Measurements from ENCODE around the gene MYO16. TPM values are rescaled to one million over a fixed set of nuclear protein-coding genes. Genes with fewer than 3 reads are reported as not detected.
A peak's percentile ranks its signal among the peaks of the same experiment; 100 is the strongest.

Gene MYO16
- total RNA-seq, 1 donor from 2014 or later, result 0.03 TPM

- no peak for DNase-seq (ENCODE audit: low read depth)
Measured at GRCh38 chr13:109148243-109148642, 518.8 kb downstream of the MYO16 start.

GRCh38 chr13:109150696-109151095, 521.3 kb downstream of the MYO16 start:
- DNase-seq (ENCODE audit: low read depth), result no peak

- no peak for DNase-seq (ENCODE audit: low read depth)
Measured at GRCh38 chr13:109151255-109151654, 521.8 kb downstream of the MYO16 start.

GRCh38 chr13:109151696-109152095, 522.3 kb downstream of the MYO16 start:
- no peak for DNase-seq (ENCODE audit: low read depth)

- no peak for DNase-seq (ENCODE audit: low read depth)
Measured at GRCh38 chr13:109152311-109152820, 523.0 kb downstream of the MYO16 start.

GRCh38 chr13:109152941-109153340, 523.5 kb downstream of the MYO16 start:
- no peak for DNase-seq (ENCODE audit: low read depth)

- no peak for DNase-seq (ENCODE audit: low read depth)
Measured at GRCh38 chr13:109154146-109154545, 524.7 kb downstream of the MYO16 start.

GRCh38 chr13:109154546-109154945, 525.1 kb downstream of the MYO16 start:
- no peak for DNase-seq (ENCODE audit: low read depth)

GRCh38 chr13:109154966-109155761, 525.8 kb downstream of the MYO16 start:
- no peak for DNase-seq (ENCODE audit: low read depth)

- peak; percentile 42 for DNase-seq (ENCODE audit: low read depth)
Measured at GRCh38 chr13:109156181-109156935, 526.9 kb downstream of the MYO16 start.

GRCh38 chr13:109157275-109157674, 527.9 kb downstream of the MYO16 start:
- no peak for DNase-seq (ENCODE audit: low read depth)

- DNase-seq (ENCODE audit: low read depth), result no peak
Measured at GRCh38 chr13:109158383-109158782, 529.0 kb downstream of the MYO16 start.

- no peak for DNase-seq (ENCODE audit: low read depth)
Measured at GRCh38 chr13:109159650-109160309, 530.4 kb downstream of the MYO16 start.

GRCh38 chr13:109160357-109160756, 530.9 kb downstream of the MYO16 start:
- no peak for DNase-seq (ENCODE audit: low read depth)

GRCh38 chr13:109160887-109161669, 531.7 kb downstream of the MYO16 start:
- no peak for DNase-seq (ENCODE audit: low read depth)

- no peak for DNase-seq (ENCODE audit: low read depth)
Measured at GRCh38 chr13:109162248-109163036, 533.0 kb downstream of the MYO16 start.

GRCh38 chr13:109163037-109163379, 533.6 kb downstream of the MYO16 start:
- DNase-seq (ENCODE audit: low read depth), result no peak

- DNase-seq (ENCODE audit: low read depth), result no peak
Measured at GRCh38 chr13:109165417-109165904, 536.0 kb downstream of the MYO16 start.

- DNase-seq (ENCODE audit: low read depth), result peak; percentile 82
Measured at GRCh38 chr13:109166804-109167203, 537.4 kb downstream of the MYO16 start.

GRCh38 chr13:109172136-109172535, 542.7 kb downstream of the MYO16 start:
- no peak for DNase-seq (ENCODE audit: low read depth)
